Keratinocyte (primary cell): ENCODE data around the gene KREMEN1. TPM values are rescaled to one million over a fixed set of nuclear protein-coding genes. Genes with fewer than 3 reads are reported as not detected.

Experiments
- DNase-seq: peaks from one replicate; pipeline ENCODE4 v3.0.0-alpha.2; 2011; ENCODE audit warnings: low read depth, missing footprints, low spot score
- FAIRE-seq: peaks from 2 replicates; lab custom pipeline; 2011; peaks lifted over from hg19 to GRCh38; lab: Jason Lieb, UNC
- H2AFZ ChIP-seq: 2 replicates; pipeline ENCODE4 v1.6.0; 2012; ENCODE audit warnings: low read length, control low read depth, inconsistent platforms; ENCODE audit not compliant: control insufficient read depth
- H3K27ac ChIP-seq: 2 replicates; pipeline ENCODE4 v1.5.1; 2011; ENCODE audit warnings: low read length; ENCODE audit not compliant: control insufficient read depth, insufficient read depth
- H3K27me3 ChIP-seq: 3 replicates; pipeline ENCODE4 v1.6.0; 2011; ENCODE audit warnings: low read length; ENCODE audit not compliant: control insufficient read depth, insufficient read depth; ENCODE audit errors: extremely low read depth
- H3K36me3 ChIP-seq, 2 experiments: 2 replicates in 1 of 2; 3 replicates in 1 of 2; pipeline ENCODE4 v1.5.1; 2011; ENCODE audit warnings: low read length in 2 of 2, mild to moderate bottlenecking in 1 of 2; ENCODE audit not compliant: control insufficient read depth in 2 of 2, insufficient read depth in 2 of 2; ENCODE audit errors: extremely low read depth in 1 of 2
- H3K4me1 ChIP-seq: 3 replicates; pipeline ENCODE4 v1.5.1; 2011; ENCODE audit warnings: low read length; ENCODE audit not compliant: control insufficient read depth, insufficient read depth; ENCODE audit errors: extremely low read depth
- H3K4me2 ChIP-seq: 3 replicates; pipeline ENCODE4 v1.6.0; 2011; ENCODE audit warnings: low read depth, low read length; ENCODE audit not compliant: control insufficient read depth, insufficient read depth; ENCODE audit errors: extremely low read depth
- H3K4me3 ChIP-seq, 3 experiments: fragments of 200-600 bp in 1 of 3; sonication (generic) in 1 of 3; 2 replicates in 2 of 3; 3 replicates in 1 of 3; pipeline ENCODE4 v1.5.1; 2011 to 2016; ENCODE audit warnings: low read length in 3 of 3, mild to moderate bottlenecking in 3 of 3, control low read depth in 2 of 3, inconsistent platforms in 1 of 3, low read depth in 1 of 3, mixed read lengths in 1 of 3, mixed run types in 1 of 3, moderate library complexity in 1 of 3; ENCODE audit not compliant: control insufficient read depth in 2 of 3, insufficient read depth in 2 of 3; ENCODE audit errors: extremely low read depth in 1 of 3
- H3K79me2 ChIP-seq: 2 replicates; pipeline ENCODE4 v1.6.0; 2012; ENCODE audit warnings: low read length; ENCODE audit not compliant: control insufficient read depth, insufficient read depth
- H3K9ac ChIP-seq: 3 replicates; pipeline ENCODE4 v1.6.0; 2011; ENCODE audit warnings: low read length; ENCODE audit not compliant: control insufficient read depth, insufficient read depth; ENCODE audit errors: extremely low read depth
- H3K9me1 ChIP-seq: 3 replicates; pipeline ENCODE4 v1.6.0; 2011; ENCODE audit warnings: low read length; ENCODE audit not compliant: control insufficient read depth, insufficient read depth; ENCODE audit errors: extremely low read depth
- H3K9me3 ChIP-seq: 2 replicates; pipeline ENCODE4 v1.5.1; 2012; ENCODE audit warnings: low read depth, low read length; ENCODE audit not compliant: control insufficient read depth
- H4K20me1 ChIP-seq: 3 replicates; pipeline ENCODE4 v1.6.0; 2011; ENCODE audit warnings: low read length; ENCODE audit not compliant: control insufficient read depth, insufficient read depth; ENCODE audit errors: extremely low read depth
- EZH2 ChIP-seq: IDR thresholded peaks from one replicate; pipeline ENCODE4 v1.6.1; 2012; ENCODE audit warnings: inconsistent platforms, mild to moderate bottlenecking, low read length, moderate library complexity
- dilution Hi-C: fragments of 300-500 bp; cut with MboI; formaldehyde crosslinking; loops from one replicate; pipeline ENCODE4 v1.7.0; 2020; ENCODE audit warnings: low sequenced_read_pairs; ENCODE audit not compliant: extremely low pct_ligation_motif_present
- polyA plus RNA-seq, 5 experiments: library from polyadenylated mRNA; depleted of rRNA in 3 of 5; stranded (reverse) in 3 of 5; stranded (forward) in 1 of 5; unstranded in 1 of 5; fragments of >200 nt; gene quantifications; 1 replicate in 1 of 5; 2 replicates in 3 of 5; 3 replicates in 1 of 5; pipeline versions ENCODE4 v1.2.1 to v1.2.3, GENCODE V29; 2011 to 2012; ENCODE audit warnings: missing spikeins in 2 of 5, low read depth in 1 of 5, low replicate concordance in 1 of 5
- TF ChIP-seq, protein P1 (sequence below), 3 experiments: IDR thresholded peaks in 1 of 3; conservative IDR thresholded peaks in 1 of 3; optimal IDR thresholded peaks in 1 of 3; 2 replicates in 2 of 3; 3 replicates in 1 of 3; pipeline versions ENCODE3 to v1.5.1; 2011; ENCODE audit warnings: low read length in 3 of 3, mild to moderate bottlenecking in 3 of 3, moderate library complexity in 2 of 3, control low read depth in 1 of 3, inconsistent platforms in 1 of 3; ENCODE audit not compliant: insufficient read depth in 2 of 3; ENCODE audit errors: extremely low read depth in 1 of 3

Gene KREMEN1
- polyA plus RNA-seq, 1 donor (not counting 4 experiments of a cell fraction or from before 2014, with no cell fraction given) = 6.8 TPM

DNA sequence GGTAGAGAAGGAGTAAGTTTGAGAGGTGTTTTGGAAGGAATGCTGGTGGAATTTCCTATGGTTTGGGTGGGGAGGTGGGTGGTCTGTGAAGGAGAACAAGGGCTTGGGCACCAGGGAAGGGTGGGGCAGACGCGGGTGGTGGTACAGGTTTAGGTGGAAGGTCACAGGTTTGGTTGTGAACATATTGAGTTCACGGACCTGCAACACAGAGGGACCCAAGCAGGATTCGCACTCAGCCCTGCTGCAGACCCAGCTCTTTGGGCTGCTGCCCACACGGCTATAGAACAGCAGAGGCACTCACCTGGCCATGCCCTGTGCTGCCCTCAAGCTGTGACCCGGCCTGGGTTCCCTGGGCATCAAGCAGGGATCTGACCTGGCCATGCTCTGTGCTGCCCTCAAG lies 99.4 kb downstream of the KREMEN1 start:
- DNase-seq = no peak
- no peak overlapping the region for H3K4me2 ChIP-seq
- H3K4me1 ChIP-seq = no peaks in the 10 kb centered on the region
- no peaks in the 10 kb centered on the region for H3K9me3 ChIP-seq
- H3K9ac ChIP-seq = no peak overlapping the region
- H3K4me3 ChIP-seq = no peak overlapping the region
- H3K9me1 ChIP-seq = no peaks in the 10 kb centered on the region
- H3K27me3 ChIP-seq = no peaks in the 10 kb centered on the region
- H3K27ac ChIP-seq = no peak overlapping the region
- no peaks in the 10 kb centered on the region for H3K36me3 ChIP-seq
- TF ChIP-seq, protein P1, sequence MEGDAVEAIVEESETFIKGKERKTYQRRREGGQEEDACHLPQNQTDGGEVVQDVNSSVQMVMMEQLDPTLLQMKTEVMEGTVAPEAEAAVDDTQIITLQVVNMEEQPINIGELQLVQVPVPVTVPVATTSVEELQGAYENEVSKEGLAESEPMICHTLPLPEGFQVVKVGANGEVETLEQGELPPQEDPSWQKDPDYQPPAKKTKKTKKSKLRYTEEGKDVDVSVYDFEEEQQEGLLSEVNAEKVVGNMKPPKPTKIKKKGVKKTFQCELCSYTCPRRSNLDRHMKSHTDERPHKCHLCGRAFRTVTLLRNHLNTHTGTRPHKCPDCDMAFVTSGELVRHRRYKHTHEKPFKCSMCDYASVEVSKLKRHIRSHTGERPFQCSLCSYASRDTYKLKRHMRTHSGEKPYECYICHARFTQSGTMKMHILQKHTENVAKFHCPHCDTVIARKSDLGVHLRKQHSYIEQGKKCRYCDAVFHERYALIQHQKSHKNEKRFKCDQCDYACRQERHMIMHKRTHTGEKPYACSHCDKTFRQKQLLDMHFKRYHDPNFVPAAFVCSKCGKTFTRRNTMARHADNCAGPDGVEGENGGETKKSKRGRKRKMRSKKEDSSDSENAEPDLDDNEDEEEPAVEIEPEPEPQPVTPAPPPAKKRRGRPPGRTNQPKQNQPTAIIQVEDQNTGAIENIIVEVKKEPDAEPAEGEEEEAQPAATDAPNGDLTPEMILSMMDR (optimal IDR thresholded peaks at IDR 0.05 in 1 of 3, IDR thresholded peaks at IDR 0.05 in 1 of 3, conservative IDR thresholded peaks at IDR 0.05 in 1 of 3; ENCODE audit: extremely low read depth in 1 of 3, insufficient read depth in 2 of 3, low read length in 3 of 3) = no peak
- TF ChIP-seq EZH2 = no peak
- FAIRE-seq = no peak
- no peak overlapping the region for H2AFZ ChIP-seq
- H3K79me2 ChIP-seq = no peaks in the 10 kb centered on the region
- dilution Hi-C loops = no loop called here
- no peaks in the 10 kb centered on the region for H4K20me1 ChIP-seq

GRCh38 chr22:29175312-29175835 lies 102.5 kb downstream of the KREMEN1 start:
- Histone ChIP-seq H3K27ac (no peak overlapping the region), H3K79me2 (no peaks in the 10 kb centered on the region), H3K9ac (no peak overlapping the region), H3K9me3 (no peaks in the 10 kb centered on the region), H3K9me1 (no peaks in the 10 kb centered on the region), H4K20me1 (no peaks in the 10 kb centered on the region), H3K36me3 (no peaks in the 10 kb centered on the region), H3K27me3 (no peaks in the 10 kb centered on the region), H3K4me1 (no peaks in the 10 kb centered on the region), H3K4me2 (no peak overlapping the region), H3K4me3 (no peak overlapping the region), H2AFZ (no peak overlapping the region)
- DNase-seq (no peak), FAIRE-seq (no peak)
- dilution Hi-C loops = no loop called here
- TF ChIP-seq, protein P1 (optimal IDR thresholded peaks at IDR 0.05 in 1 of 3, IDR thresholded peaks at IDR 0.05 in 1 of 3, conservative IDR thresholded peaks at IDR 0.05 in 1 of 3; ENCODE audit: extremely low read depth in 1 of 3, insufficient read depth in 2 of 3, low read length in 3 of 3) = no peak
- TF ChIP-seq EZH2 = no peak
